Lung (tissue), 13 donors: ENCODE measurements around the gene PRSS50. TPM values are rescaled to one million over a fixed set of nuclear protein-coding genes. Genes with fewer than 3 reads are reported as not detected.

Experiments
- ATAC-seq: fragments of 200-7000 bp; cut with Tn5 transposase; one replicate; pipeline ENCODE4 v1.9.1; 2020; ENCODE audit warnings: moderate number of reproducible peaks; ENCODE audit not compliant: insufficient read depth, low FRiP score
- DNase-seq, 3 donors: peaks; one replicate each; pipeline ENCODE4 v3.0.0-alpha.2; 2013 to 2017
- H3K27ac ChIP-seq, 2 donors: one replicate each; pipeline ENCODE4 v1.5.1; 2013; ENCODE audit warnings: mild to moderate bottlenecking in 2 of 2, moderate library complexity in 2 of 2, control low read depth in 1 of 2, inconsistent platforms in 1 of 2, low read depth in 1 of 2, low read length in 1 of 2
- H3K27me3 ChIP-seq, 3 donors: one replicate each; pipeline ENCODE4 v1.5.1; 2013; ENCODE audit warnings: low read length in 2 of 3; ENCODE audit not compliant: control insufficient read depth in 3 of 3, insufficient read depth in 3 of 3
- H3K36me3 ChIP-seq, 4 donors: one replicate each; pipeline ENCODE4 v1.5.1; 2013; ENCODE audit warnings: low read length in 4 of 4, mild to moderate bottlenecking in 1 of 4, moderate library complexity in 1 of 4; ENCODE audit not compliant: control insufficient read depth in 4 of 4, insufficient read depth in 4 of 4
- H3K4me1 ChIP-seq, 5 donors: one replicate each; pipeline ENCODE4 v1.5.1; 2013; ENCODE audit warnings: low read length in 5 of 5, mild to moderate bottlenecking in 2 of 5, moderate library complexity in 1 of 5; ENCODE audit not compliant: control insufficient read depth in 5 of 5, insufficient read depth in 5 of 5
- H3K4me3 ChIP-seq: one replicate; pipeline ENCODE4 v1.5.1; 2013; ENCODE audit warnings: mild to moderate bottlenecking, control low read depth, moderate library complexity
- H3K9ac ChIP-seq, 2 donors: one replicate each; pipeline ENCODE4 v1.5.1; 2013; ENCODE audit warnings: low read length in 2 of 2, control low read depth in 1 of 2; ENCODE audit not compliant: insufficient read depth in 1 of 2
- H3K9me3 ChIP-seq, 4 donors: one replicate each; pipeline ENCODE4 v1.5.1; 2013; ENCODE audit warnings: low read length in 3 of 4, mild to moderate bottlenecking in 1 of 4, moderate library complexity in 1 of 4; ENCODE audit not compliant: control insufficient read depth in 4 of 4, insufficient read depth in 3 of 4
- WGBS, 2 donors: extraction: QIAGEN DNeasy Blood & Tissue Kit; methylation state at CpG; one replicate each; pipeline ENCODE4 v1.1.7; 2013; 5-methylcytosine and 5-hydroxymethylcytosine counted together
- polyA plus RNA-seq, 2 donors: library from polyadenylated mRNA; stranded (reverse); fragments of 200-250 nt; gene quantifications; one replicate each; pipeline ENCODE4 v1.2.1, GENCODE V29; 2013
- small RNA-seq: library from RNA; depleted of rRNA; stranded (forward); fragments of <200 nt; gene quantifications from one replicate; pipeline ENCODE3, GENCODE V24; 2014; ENCODE audit warnings: low replicate concordance
- total RNA-seq, 2 donors: library from RNA; depleted of rRNA in 1 of 2; stranded (reverse); fragments of >200 nt in 1 of 2; gene quantifications; one replicate each; pipeline ENCODE4 v1.2.1, GENCODE V29; 2014 to 2021
- TF ChIP-seq, protein P1 (sequence below): IDR thresholded peaks from 2 replicates; pipeline ENCODE4 v1.5.1; 2012; ENCODE audit warnings: mild to moderate bottlenecking; ENCODE audit errors: control extremely low read depth, extremely low read depth
- donor health status: control.
- donor health status: control.
- donor health status: Bipolar disorder and iron deficiency.
- donor health status: healthy.
- donor health status: DM: yes; HTN: yes; CAD: no.

The PRSS50 gene
- total and polyA plus RNA-seq, 4 donors, result 0.08 to 2.2 (median 0.31) TPM

DNA sequence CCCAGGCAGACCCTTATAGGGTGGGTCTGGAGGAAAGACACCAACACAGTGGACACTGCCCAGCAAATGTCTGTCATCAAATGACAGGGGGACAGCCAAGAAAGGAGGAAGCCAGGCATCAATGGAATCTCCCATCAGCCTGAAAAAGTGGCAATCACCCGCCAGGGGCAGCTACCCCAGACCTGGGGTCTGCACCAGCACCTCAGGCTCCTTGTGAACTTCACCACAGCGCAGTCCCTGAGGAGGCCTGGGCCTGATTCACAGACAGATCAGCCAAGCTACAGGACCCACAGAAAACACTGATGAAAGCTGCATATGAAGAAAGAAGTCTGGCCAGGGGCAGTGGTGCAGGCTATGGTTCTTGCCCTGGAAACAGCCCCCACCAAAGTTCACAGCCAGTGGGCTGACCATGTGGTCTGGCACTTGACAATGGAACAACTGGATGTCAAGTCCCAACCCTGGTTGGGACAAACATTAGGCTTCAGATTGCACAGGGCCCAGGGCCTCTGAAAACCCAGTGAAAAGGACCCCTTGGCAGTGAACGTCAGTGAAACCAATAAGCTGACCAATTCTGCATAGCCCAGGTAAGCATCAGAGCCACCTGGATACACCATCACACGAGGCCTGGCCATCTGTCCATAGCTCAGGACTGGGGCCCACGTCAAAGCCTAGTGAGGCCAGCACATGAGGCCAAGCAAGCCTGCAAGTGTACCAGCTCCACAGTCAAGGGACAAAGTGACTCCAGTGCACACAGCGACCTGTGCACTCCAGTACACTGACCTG lies 53.3 kb downstream of the PRSS50 start:
- Histone ChIP-seq H3K27ac (peak overlapping the region in 1 of 2 donors; percentile 55), H3K9ac (no peak overlapping the region), H3K9me3 (no peaks in the 10 kb centered on the region), H3K27me3 (no peaks in the 10 kb centered on the region), H3K4me3 (no peak overlapping the region), H3K4me1 (peaks cover 0 to 26% (median 11%) of the 10 kb centered on the region in 5 donors), H3K36me3 (no peaks in the 10 kb centered on the region)
- DNase-seq (no peak), ATAC-seq (no peak)
- 91 to 93% methylated on average over 6 of the region's 6 CpGs for WGBS, 2 donors
- TF ChIP-seq, protein P1, sequence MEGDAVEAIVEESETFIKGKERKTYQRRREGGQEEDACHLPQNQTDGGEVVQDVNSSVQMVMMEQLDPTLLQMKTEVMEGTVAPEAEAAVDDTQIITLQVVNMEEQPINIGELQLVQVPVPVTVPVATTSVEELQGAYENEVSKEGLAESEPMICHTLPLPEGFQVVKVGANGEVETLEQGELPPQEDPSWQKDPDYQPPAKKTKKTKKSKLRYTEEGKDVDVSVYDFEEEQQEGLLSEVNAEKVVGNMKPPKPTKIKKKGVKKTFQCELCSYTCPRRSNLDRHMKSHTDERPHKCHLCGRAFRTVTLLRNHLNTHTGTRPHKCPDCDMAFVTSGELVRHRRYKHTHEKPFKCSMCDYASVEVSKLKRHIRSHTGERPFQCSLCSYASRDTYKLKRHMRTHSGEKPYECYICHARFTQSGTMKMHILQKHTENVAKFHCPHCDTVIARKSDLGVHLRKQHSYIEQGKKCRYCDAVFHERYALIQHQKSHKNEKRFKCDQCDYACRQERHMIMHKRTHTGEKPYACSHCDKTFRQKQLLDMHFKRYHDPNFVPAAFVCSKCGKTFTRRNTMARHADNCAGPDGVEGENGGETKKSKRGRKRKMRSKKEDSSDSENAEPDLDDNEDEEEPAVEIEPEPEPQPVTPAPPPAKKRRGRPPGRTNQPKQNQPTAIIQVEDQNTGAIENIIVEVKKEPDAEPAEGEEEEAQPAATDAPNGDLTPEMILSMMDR, result no peak

DNA sequence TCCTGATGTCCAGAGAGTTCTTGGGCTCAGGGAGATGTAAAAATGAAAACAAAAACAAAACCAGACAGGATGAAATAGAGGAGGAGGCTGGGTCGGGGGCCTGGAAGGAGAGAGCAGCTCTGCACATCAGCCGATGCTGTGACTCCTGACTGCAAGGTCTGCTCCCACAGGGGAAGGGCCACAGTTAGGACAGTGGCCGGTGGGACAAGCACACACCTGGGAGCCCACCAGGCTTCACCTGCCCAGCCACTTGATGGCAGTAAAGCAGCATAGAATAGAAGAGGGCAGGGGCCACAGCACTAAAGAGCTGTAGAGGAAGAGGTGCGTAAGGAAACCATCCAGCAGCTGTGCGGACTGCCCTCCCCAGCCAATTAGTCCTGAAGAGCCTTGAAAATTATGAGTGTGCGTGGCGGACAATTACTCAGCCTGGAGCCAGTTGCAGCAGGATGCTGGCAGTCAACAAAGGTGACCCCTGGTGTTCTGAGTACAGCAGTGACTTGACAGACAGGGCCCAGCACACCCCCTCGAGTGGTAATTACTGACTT lies 54.0 kb downstream of the PRSS50 start:
- ATAC-seq (no peak), DNase-seq (peak in 2 of 3 donors; percentile 40 to 67)
- H3K27me3 ChIP-seq, result no peaks in the 10 kb centered on the region
- peaks cover 0 to 26% (median 11%) of the 10 kb centered on the region in 5 donors for H3K4me1 ChIP-seq
- TF ChIP-seq, protein P1, result no peak
- H3K9ac ChIP-seq, result no peak overlapping the region
- H3K9me3 ChIP-seq, result no peaks in the 10 kb centered on the region
- H3K36me3 ChIP-seq, result no peaks in the 10 kb centered on the region
- H3K27ac ChIP-seq, result no peak overlapping the region
- no peak overlapping the region for H3K4me3 ChIP-seq
- WGBS, 2 donors, result 54 to 61% methylated on average over 8 of the region's 8 CpGs

DNA sequence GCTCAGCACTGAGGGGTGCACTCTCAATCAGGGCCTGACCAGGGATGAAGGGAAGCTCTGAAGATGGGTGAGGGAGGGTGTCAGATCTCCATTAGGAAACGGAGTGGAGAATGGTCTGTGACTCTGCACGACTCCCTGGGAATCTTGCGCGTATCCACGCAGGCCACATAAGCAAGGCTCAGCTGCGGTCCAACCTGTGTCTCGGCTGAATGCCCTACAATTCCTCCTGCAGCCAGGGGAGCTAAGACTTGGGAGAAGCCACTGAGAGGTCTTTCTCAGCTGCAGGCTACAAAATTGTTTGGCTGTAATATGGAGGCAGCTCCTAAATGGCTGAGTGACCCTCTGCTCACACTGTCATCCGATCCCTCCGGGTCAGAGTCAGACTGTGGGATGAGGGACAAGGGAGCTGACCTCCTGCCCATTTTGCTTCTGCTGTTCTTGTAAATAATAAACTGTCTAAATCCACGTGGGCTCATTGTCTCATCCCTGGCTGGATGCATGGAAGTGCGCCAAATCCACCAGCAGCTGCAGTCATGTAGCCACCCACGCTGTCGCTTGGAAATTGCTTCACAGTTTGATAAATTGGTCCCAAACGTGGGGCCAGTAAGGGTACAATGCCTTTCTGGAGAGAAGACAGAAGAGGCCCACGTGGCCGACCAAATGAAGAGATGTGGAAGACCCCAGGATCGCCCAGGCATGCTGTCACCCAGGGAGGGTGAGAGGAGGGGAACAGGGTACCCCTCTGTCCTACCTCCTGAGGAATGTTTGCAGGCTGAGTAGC lies 54.7 kb downstream of the PRSS50 start:
- Histone ChIP-seq H3K36me3 (no peaks in the 10 kb centered on the region), H3K9me3 (no peaks in the 10 kb centered on the region), H3K4me1 (peaks cover 0 to 26% (median 11%) of the 10 kb centered on the region in 5 donors), H3K9ac (no peak overlapping the region), H3K27me3 (no peaks in the 10 kb centered on the region), H3K4me3 (no peak overlapping the region), H3K27ac (no peak overlapping the region)
- DNase-seq (peak; percentile 86 to 89 (median 87)), ATAC-seq (no peak)
- 67 to 75% methylated on average over 17 of the region's 17 CpGs for WGBS, 2 donors
- TF ChIP-seq, protein P1, result no peak

Small RNA genes within 50 kb of the gene (small RNA-seq; reads per million reads assigned to genes)
- not detected for gene PRSS45

Other genes starting within 250 kb of the PRSS50 start
- gene RTP3, start 219.9 kb downstream of the PRSS50 start, total RNA-seq, result not detected
- not detected for gene RTP3, start 219.9 kb downstream of the PRSS50 start, polyA plus RNA-seq
- gene LRRC2, start 151.6 kb downstream of the PRSS50 start, total RNA-seq, result 1 to 10 TPM; 1.1 to 3.1 TPM
- gene LRRC2, start 151.6 kb downstream of the PRSS50 start, polyA plus RNA-seq, result under 1 TPM; 0.09 to 0.39 TPM
- gene FAM240A, start 105.3 kb downstream of the PRSS50 start, total RNA-seq, result not detected
- not detected for gene FAM240A, start 105.3 kb downstream of the PRSS50 start, polyA plus RNA-seq
- gene ALS2CL, start 24.2 kb downstream of the PRSS50 start, total RNA-seq, result 10 to 100 TPM; 44.2 to 53.6 TPM
- gene ALS2CL, start 24.2 kb downstream of the PRSS50 start, polyA plus RNA-seq, result 10 to 100 TPM; 23.6 to 58.5 TPM
- gene TMIE, start 16.5 kb downstream of the PRSS50 start, total RNA-seq, result under 1 TPM; 0.52 to 0.63 TPM
- under 1 TPM; 0.32 to 0.71 TPM for gene TMIE, start 16.5 kb downstream of the PRSS50 start, polyA plus RNA-seq
- 1 to 10 TPM; 2.8 to 4.1 TPM for gene MYL3, start 145.6 kb upstream of the PRSS50 start, total RNA-seq
- gene MYL3, start 145.6 kb upstream of the PRSS50 start, polyA plus RNA-seq, result 1 to 10 TPM; 1.9 to 2.4 TPM
- gene PTH1R, start 159.9 kb upstream of the PRSS50 start, total RNA-seq, result 10 to 100 TPM; 14.7 to 25.1 TPM
- gene PTH1R, start 159.9 kb upstream of the PRSS50 start, polyA plus RNA-seq, result 10 to 100 TPM; 11.2 to 29.7 TPM